ENCODE results near the gene ARL8B.
"Not testable (repeated sequence)": the region's sequence is repeated elsewhere in the genome, so short reads cannot be mapped to it uniquely, and the experiment has no call there.

ARL8B gene

GRCh38 chr3:5144316-5144994 is 22.4 kb downstream of the ARL8B start:
- CTCF ChIA-PET = interaction anchor here (0.6 to 0.9 kb wide), 2 partner anchors 8 to 381 kb away, joined by 3 to 4 read pairs; no protein-coding TSS in a partner anchor
- Mint-ChIP-seq H3K27ac (no peak overlapping the region), H3K4me3 (no peak overlapping the region), H3K4me1 (peaks cover 5% of the 10 kb centered on the region), H3K9me3 (peaks cover 24% of the 10 kb centered on the region), H3K27me3 (no peaks in the 10 kb centered on the region), H3K36me3 (peaks cover 61% of the 10 kb centered on the region)
- no peak for DNase-seq

GRCh38 chr3:5145120-5145519 is 23.0 kb downstream of the ARL8B start:
- DNase-seq = no peak
- CTCF ChIA-PET = interaction anchor here (0.9 kb wide), 1 partner anchor 9 kb away, joined by 4 read pairs; no protein-coding TSS in a partner anchor
- Mint-ChIP-seq H3K9me3 (peaks cover 24% of the 10 kb centered on the region), H3K4me1 (peaks cover 2% of the 10 kb centered on the region), H3K27ac (no peak overlapping the region), H3K36me3 (peaks cover 65% of the 10 kb centered on the region), H3K27me3 (no peaks in the 10 kb centered on the region), H3K4me3 (no peak overlapping the region)

GRCh38 chr3:5147152-5147551 is 25.1 kb downstream of the ARL8B start:
- H3K4me1 Mint-ChIP-seq, H3K27ac Mint-ChIP-seq, DNase-seq, CTCF ChIA-PET, H3K27me3 Mint-ChIP-seq, H3K4me3 Mint-ChIP-seq: not testable (repeated sequence)
- H3K36me3 Mint-ChIP-seq = peaks cover 59% of the 10 kb centered on the region
- H3K9me3 Mint-ChIP-seq = peaks cover 24% of the 10 kb centered on the region

- Mint-ChIP-seq H3K27ac (no peak overlapping the region), H3K9me3 (peaks cover 26% of the 10 kb centered on the region), H3K27me3 (no peaks in the 10 kb centered on the region), H3K4me3 (no peak overlapping the region), H3K4me1 (peaks cover 4% of the 10 kb centered on the region), H3K36me3 (peaks cover 54% of the 10 kb centered on the region)
- CTCF ChIA-PET = no interaction called here
- no peak for DNase-seq
These were observed 27.3 kb downstream of the ARL8B start for GRCh38 chr3:5149306-5149880.

- Mint-ChIP-seq H3K27me3 (no peaks in the 10 kb centered on the region), H3K9me3 (peaks cover 12% of the 10 kb centered on the region), H3K27ac (no peak overlapping the region), H3K4me1 (peaks cover 4% of the 10 kb centered on the region), H3K36me3 (peaks cover 35% of the 10 kb centered on the region), H3K4me3 (no peak overlapping the region)
- no peak for DNase-seq
- CTCF ChIA-PET = interaction anchor here (0.8 to 1.4 kb wide), 2 partner anchors 13 to 30 kb away, joined by 3 to 6 read pairs; no protein-coding TSS in a partner anchor
These were observed 29.5 kb downstream of the ARL8B start for GRCh38 chr3:5151586-5151985.

- no peak overlapping the region for H3K27ac Mint-ChIP-seq
- H3K27me3 Mint-ChIP-seq = no peaks in the 10 kb centered on the region
- DNase-seq = no peak
- H3K9me3 Mint-ChIP-seq = peaks cover 2% of the 10 kb centered on the region
- H3K4me3 Mint-ChIP-seq = no peak overlapping the region
- CTCF ChIA-PET = no interaction called here
- peaks cover 4% of the 10 kb centered on the region for H3K4me1 Mint-ChIP-seq
- peaks cover 25% of the 10 kb centered on the region for H3K36me3 Mint-ChIP-seq
These were observed 31.0 kb downstream of the ARL8B start for GRCh38 chr3:5153074-5153473.

- H3K9me3 Mint-ChIP-seq = peaks cover 2% of the 10 kb centered on the region
- CTCF ChIA-PET = no interaction called here
- no peak for DNase-seq
- peaks cover 8% of the 10 kb centered on the region for H3K4me1 Mint-ChIP-seq
- peaks cover 15% of the 10 kb centered on the region for H3K36me3 Mint-ChIP-seq
- H3K4me3 Mint-ChIP-seq = no peak overlapping the region
- peak overlapping the region; percentile 75 for H3K27ac Mint-ChIP-seq
- H3K27me3 Mint-ChIP-seq = no peaks in the 10 kb centered on the region
These were observed 33.1 kb downstream of the ARL8B start for GRCh38 chr3:5155241-5155640.

- peaks cover 7% of the 10 kb centered on the region for H3K36me3 Mint-ChIP-seq
- H3K4me1 Mint-ChIP-seq = peaks cover 24% of the 10 kb centered on the region
- CTCF ChIA-PET = no interaction called here
- no peak overlapping the region for H3K27ac Mint-ChIP-seq
- DNase-seq = no peak
- no peaks in the 10 kb centered on the region for H3K9me3 Mint-ChIP-seq
- no peak overlapping the region for H3K4me3 Mint-ChIP-seq
- H3K27me3 Mint-ChIP-seq = no peaks in the 10 kb centered on the region
These were observed 38.2 kb downstream of the ARL8B start for GRCh38 chr3:5160321-5160720.

- CTCF ChIA-PET = interaction anchor here (0.9 kb wide), 1 partner anchor 38 kb away, joined by 4 read pairs; no protein-coding TSS in a partner anchor
- no peaks in the 10 kb centered on the region for H3K27me3 Mint-ChIP-seq
- H3K36me3 Mint-ChIP-seq = peaks cover 6% of the 10 kb centered on the region
- no peaks in the 10 kb centered on the region for H3K9me3 Mint-ChIP-seq
- H3K27ac Mint-ChIP-seq = no peak overlapping the region
- peaks cover 29% of the 10 kb centered on the region for H3K4me1 Mint-ChIP-seq
- DNase-seq = no peak
- no peak overlapping the region for H3K4me3 Mint-ChIP-seq
These were observed 39.1 kb downstream of the ARL8B start for GRCh38 chr3:5160940-5161858.

- peaks cover 29% of the 10 kb centered on the region for H3K4me1 Mint-ChIP-seq
- peaks cover 3% of the 10 kb centered on the region for H3K36me3 Mint-ChIP-seq
These were observed 40.0 kb downstream of the ARL8B start for GRCh38 chr3:5162102-5162501.

GRCh38 chr3:5165698-5166097 is 43.6 kb downstream of the ARL8B start:
- no peak overlapping the region for H3K4me3 Mint-ChIP-seq
- H3K27ac Mint-ChIP-seq = no peak overlapping the region
- peaks cover 26% of the 10 kb centered on the region for H3K4me1 Mint-ChIP-seq
- DNase-seq = no peak
- peaks cover 2% of the 10 kb centered on the region for H3K36me3 Mint-ChIP-seq
- CTCF ChIA-PET = interaction anchor here (0.7 kb wide), 1 partner anchor 18 kb away, joined by 3 read pairs; no protein-coding TSS in a partner anchor
- no peaks in the 10 kb centered on the region for H3K27me3 Mint-ChIP-seq
- H3K9me3 Mint-ChIP-seq = no peaks in the 10 kb centered on the region

More at GRCh38 chr3:5162102-5162501, 40.0 kb downstream of the ARL8B start:
- H3K27ac Mint-ChIP-seq = no peak overlapping the region
- no peak for DNase-seq
- CTCF ChIA-PET = no interaction called here
- no peak overlapping the region for H3K4me3 Mint-ChIP-seq
- H3K9me3 Mint-ChIP-seq = no peaks in the 10 kb centered on the region
- no peaks in the 10 kb centered on the region for H3K27me3 Mint-ChIP-seq

- H3K36me3 Mint-ChIP-seq = peaks cover 5% of the 10 kb centered on the region
- no peak overlapping the region for H3K27ac Mint-ChIP-seq
- H3K27me3 Mint-ChIP-seq = no peaks in the 10 kb centered on the region
- no peak overlapping the region for H3K4me3 Mint-ChIP-seq
- H3K4me1 Mint-ChIP-seq = peaks cover 14% of the 10 kb centered on the region
- CTCF ChIA-PET = no interaction called here
- no peaks in the 10 kb centered on the region for H3K9me3 Mint-ChIP-seq
- no peak for DNase-seq
These were observed 44.8 kb downstream of the ARL8B start for GRCh38 chr3:5166846-5167245.

- DNase-seq = no peak
- peaks cover 11% of the 10 kb centered on the region for H3K36me3 Mint-ChIP-seq
- H3K4me3 Mint-ChIP-seq = no peak overlapping the region
- no peaks in the 10 kb centered on the region for H3K27me3 Mint-ChIP-seq
- CTCF ChIA-PET = interaction anchor here (1.0 to 1.6 kb wide), 2 partner anchors 32 to 45 kb away, joined by 3 to 5 read pairs; no protein-coding TSS in a partner anchor
- peaks cover 10% of the 10 kb centered on the region for H3K4me1 Mint-ChIP-seq
- no peaks in the 10 kb centered on the region for H3K9me3 Mint-ChIP-seq
- H3K27ac Mint-ChIP-seq = no peak overlapping the region
These were observed 46.0 kb downstream of the ARL8B start for GRCh38 chr3:5168110-5168509.

- DNase-seq = no peak
- Mint-ChIP-seq H3K27ac (no peak overlapping the region), H3K4me1 (peaks cover 10% of the 10 kb centered on the region), H3K4me3 (no peak overlapping the region), H3K27me3 (no peaks in the 10 kb centered on the region), H3K9me3 (no peaks in the 10 kb centered on the region), H3K36me3 (peaks cover 20% of the 10 kb centered on the region)
- CTCF ChIA-PET = interaction anchor here (1.6 kb wide), 1 partner anchor 47 kb away, joined by 5 read pairs; no protein-coding TSS in a partner anchor
These were observed 47.7 kb downstream of the ARL8B start for GRCh38 chr3:5169807-5170206.
